Thoracic aorta (tissue), 2 donors: ENCODE results near the gene THADA. TPM values are rescaled to one million over a fixed set of nuclear protein-coding genes. Genes with fewer than 3 reads are reported as not detected.
A peak's percentile ranks its signal among the peaks of the same experiment; 100 is the strongest.

Source experiments
- ATAC-seq: fragments of 150-250 bp; one replicate; pipeline ENCODE4 v1.8.0; 2017; ENCODE audit warnings: low read depth; ENCODE audit not compliant: insufficient number of reproducible peaks, low FRiP score
- DNase-seq: peaks from one replicate; pipeline ENCODE4 v3.0.0-alpha.2; 2020; ENCODE audit warnings: low spot score
- H3K27ac ChIP-seq, 2 donors: fragments of 200-600 bp; sonication (generic); 1 replicate in 1 of 2; 2 replicates in 1 of 2; pipeline ENCODE4 v1.5.1; 2016; ENCODE audit warnings: mild to moderate bottlenecking in 2 of 2, moderate library complexity in 2 of 2
- H3K27me3 ChIP-seq: fragments of 200-600 bp; sonication (generic); replicated peaks from 2 replicates; pipeline ENCODE4 v1.6.0; 2016; ENCODE audit warnings: mild to moderate bottlenecking; ENCODE audit not compliant: insufficient read depth
- H3K36me3 ChIP-seq: fragments of 200-600 bp; sonication (generic); one replicate; pipeline ENCODE4 v1.5.1; 2016
- H3K4me1 ChIP-seq, 2 donors: fragments of 200-600 bp; sonication (generic); 1 replicate in 1 of 2; 2 replicates in 1 of 2; pipeline versions ENCODE4 v1.5.1 to v1.6.0; 2016; ENCODE audit warnings: low read depth in 2 of 2, mild to moderate bottlenecking in 1 of 2; ENCODE audit not compliant: control insufficient read depth in 1 of 2
- H3K4me3 ChIP-seq: fragments of 200-600 bp; sonication (generic); 2 replicates; pipeline ENCODE4 v1.5.1; 2016; ENCODE audit warnings: mild to moderate bottlenecking
- H3K9me3 ChIP-seq: fragments of 200-600 bp; sonication (generic); 2 replicates; pipeline ENCODE4 v1.5.1; 2016
- total RNA-seq, 2 donors: library from RNA; depleted of rRNA; stranded (reverse); fragments of >200 nt; gene quantifications; one replicate each; pipeline versions ENCODE4 v1.1.0 to v1.2.3, GENCODE V29; 2016
- TF ChIP-seq, protein P1 (sequence below): fragments of 200-600 bp; sonication (generic); IDR thresholded peaks from one replicate; pipeline ENCODE4 v1.5.1; 2019; ENCODE audit warnings: antibody characterized with exemption

THADA gene
- total RNA-seq, 2 donors from 2014 or later: 33.3 to 46.6 TPM

DNA sequence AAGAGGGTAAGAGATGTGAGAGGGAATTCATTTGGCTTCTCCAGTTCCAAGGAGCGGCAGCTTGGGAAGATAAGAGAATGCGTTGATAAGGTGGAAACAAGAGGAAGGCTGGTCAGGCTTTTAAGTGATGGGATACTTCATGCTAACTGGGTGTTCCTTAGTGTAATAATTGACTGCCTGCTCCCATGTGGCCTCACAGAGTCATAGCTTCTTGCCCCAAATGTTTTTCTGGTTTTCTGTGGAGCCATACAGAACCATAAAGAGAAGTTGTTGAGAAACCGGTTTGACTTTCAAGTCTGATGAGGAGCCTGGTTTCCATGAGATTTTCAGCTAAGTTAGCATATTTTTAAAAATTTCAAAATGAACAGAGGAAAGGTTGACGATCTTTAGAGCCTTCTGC lies 272.0 kb downstream of the THADA start:
- TF ChIP-seq, protein P1, sequence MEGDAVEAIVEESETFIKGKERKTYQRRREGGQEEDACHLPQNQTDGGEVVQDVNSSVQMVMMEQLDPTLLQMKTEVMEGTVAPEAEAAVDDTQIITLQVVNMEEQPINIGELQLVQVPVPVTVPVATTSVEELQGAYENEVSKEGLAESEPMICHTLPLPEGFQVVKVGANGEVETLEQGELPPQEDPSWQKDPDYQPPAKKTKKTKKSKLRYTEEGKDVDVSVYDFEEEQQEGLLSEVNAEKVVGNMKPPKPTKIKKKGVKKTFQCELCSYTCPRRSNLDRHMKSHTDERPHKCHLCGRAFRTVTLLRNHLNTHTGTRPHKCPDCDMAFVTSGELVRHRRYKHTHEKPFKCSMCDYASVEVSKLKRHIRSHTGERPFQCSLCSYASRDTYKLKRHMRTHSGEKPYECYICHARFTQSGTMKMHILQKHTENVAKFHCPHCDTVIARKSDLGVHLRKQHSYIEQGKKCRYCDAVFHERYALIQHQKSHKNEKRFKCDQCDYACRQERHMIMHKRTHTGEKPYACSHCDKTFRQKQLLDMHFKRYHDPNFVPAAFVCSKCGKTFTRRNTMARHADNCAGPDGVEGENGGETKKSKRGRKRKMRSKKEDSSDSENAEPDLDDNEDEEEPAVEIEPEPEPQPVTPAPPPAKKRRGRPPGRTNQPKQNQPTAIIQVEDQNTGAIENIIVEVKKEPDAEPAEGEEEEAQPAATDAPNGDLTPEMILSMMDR: no peak
- Histone ChIP-seq H3K27ac (peak overlapping the region; percentile 78 to 84), H3K4me3 (no peak overlapping the region), H3K36me3 (no peaks in the 10 kb centered on the region), H3K27me3 (no peaks in the 10 kb centered on the region), H3K9me3 (no peaks in the 10 kb centered on the region), H3K4me1 (peaks cover 26 to 68% of the 10 kb centered on the region in 2 donors)
- no peak for DNase-seq
- ATAC-seq: no peak

DNA sequence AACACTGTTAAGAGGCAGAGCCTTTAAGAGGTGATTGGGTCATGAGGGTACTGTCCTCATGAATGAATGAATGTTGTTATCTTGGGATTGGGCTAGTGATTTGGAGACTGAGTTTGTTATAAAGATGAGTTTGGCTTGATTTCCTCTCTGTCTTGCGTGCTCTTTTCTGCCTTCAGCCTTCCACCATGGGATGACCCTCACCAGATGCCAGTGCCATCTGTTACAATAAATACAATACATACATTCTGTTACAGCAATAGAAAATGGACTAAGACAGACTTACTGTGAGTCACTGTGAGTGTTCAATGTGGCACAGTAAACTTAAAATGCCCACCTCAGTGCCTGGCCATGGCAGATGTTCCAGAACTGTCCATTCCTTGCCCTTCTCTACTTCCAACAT lies 274.4 kb downstream of the THADA start:
- no peak for DNase-seq
- H3K9me3 ChIP-seq: no peaks in the 10 kb centered on the region
- no peak overlapping the region for H3K4me3 ChIP-seq
- no peaks in the 10 kb centered on the region for H3K36me3 ChIP-seq
- no peak overlapping the region for H3K27ac ChIP-seq
- TF ChIP-seq, protein P1: no peak
- H3K4me1 ChIP-seq: peaks cover 19 to 47% of the 10 kb centered on the region in 2 donors
- no peaks in the 10 kb centered on the region for H3K27me3 ChIP-seq
- ATAC-seq: no peak

DNA sequence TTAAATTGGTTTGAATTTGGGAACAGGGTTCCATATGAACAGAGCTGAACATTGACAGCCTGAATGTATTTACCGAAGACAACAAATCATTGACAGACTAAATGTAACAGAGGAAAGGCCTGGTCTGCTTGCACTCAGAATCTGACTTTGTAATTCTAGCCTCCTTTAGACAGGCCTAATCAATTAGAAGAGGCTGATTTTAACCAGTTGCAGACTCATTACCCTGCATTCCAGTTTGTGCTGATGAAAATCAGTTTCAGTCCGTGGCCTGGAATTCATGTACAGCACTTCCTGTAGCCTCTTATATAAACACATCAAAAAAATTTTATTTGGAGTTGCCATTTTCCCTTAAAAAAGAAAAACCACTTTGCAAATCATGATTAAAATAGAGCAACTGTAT lies 276.3 kb downstream of the THADA start:
- TF ChIP-seq, protein P1: no peak
- no peak for DNase-seq
- Histone ChIP-seq H3K4me1 (peaks cover 14 to 35% of the 10 kb centered on the region in 2 donors), H3K9me3 (no peaks in the 10 kb centered on the region), H3K4me3 (no peak overlapping the region), H3K27ac (no peak overlapping the region), H3K36me3 (no peaks in the 10 kb centered on the region), H3K27me3 (no peaks in the 10 kb centered on the region)
- ATAC-seq: no peak

DNA sequence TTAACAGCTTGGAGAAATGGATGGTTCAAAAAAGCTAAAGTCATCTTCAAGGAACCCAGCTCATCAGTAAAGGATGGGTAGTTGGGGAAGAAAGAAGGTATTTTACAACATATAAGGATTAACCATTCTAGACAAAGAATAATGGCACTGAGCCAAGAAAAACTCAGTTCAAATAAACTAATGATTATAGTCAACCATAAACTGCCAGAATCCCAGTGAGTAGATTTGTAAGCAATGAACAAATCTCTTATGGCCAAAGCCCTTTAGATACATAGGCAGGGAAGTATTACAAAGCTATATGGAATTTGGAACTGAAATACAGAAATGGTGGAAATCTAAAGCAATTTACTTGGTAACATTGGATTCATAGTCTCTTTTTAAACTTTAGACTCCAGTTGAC lies 277.0 kb downstream of the THADA start:
- H3K36me3 ChIP-seq: no peaks in the 10 kb centered on the region
- H3K27me3 ChIP-seq: no peaks in the 10 kb centered on the region
- ATAC-seq: no peak
- no peak overlapping the region for H3K4me3 ChIP-seq
- DNase-seq: no peak
- H3K9me3 ChIP-seq: no peaks in the 10 kb centered on the region
- no peak overlapping the region for H3K27ac ChIP-seq
- H3K4me1 ChIP-seq: peaks cover 12 to 35% of the 10 kb centered on the region in 2 donors
- TF ChIP-seq, protein P1: no peak

DNA sequence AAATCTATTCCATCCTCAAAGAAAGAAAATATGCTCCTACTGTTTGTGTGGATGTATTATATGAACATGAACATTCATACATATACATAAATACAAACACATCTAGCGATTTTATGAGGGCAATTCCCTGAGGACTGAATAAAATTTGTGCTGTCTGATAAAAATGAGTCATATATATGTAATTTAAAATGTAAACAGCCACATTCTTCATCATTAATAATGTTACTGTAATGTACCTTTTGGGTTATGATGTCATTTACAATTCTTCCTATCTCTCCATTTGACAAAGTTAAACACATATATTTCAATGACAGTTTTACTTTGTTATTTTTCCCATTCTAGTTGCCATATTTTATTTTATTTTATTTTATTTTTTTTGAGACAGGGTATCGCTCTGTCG lies 278.2 kb downstream of the THADA start:
- ATAC-seq: no peak
- DNase-seq: no peak
- H3K4me1 ChIP-seq: peaks cover 18 to 37% of the 10 kb centered on the region in 2 donors
- H3K4me3 ChIP-seq: no peak overlapping the region
- H3K36me3 ChIP-seq: no peaks in the 10 kb centered on the region
- H3K27me3 ChIP-seq: no peaks in the 10 kb centered on the region
- TF ChIP-seq, protein P1: no peak
- H3K27ac ChIP-seq: no peak overlapping the region
- H3K9me3 ChIP-seq: no peaks in the 10 kb centered on the region
